GM19397 (cell line): ENCODE measurements around the gene TLCD4.
"Not testable (repeated sequence)": the region's sequence is repeated elsewhere in the genome, so short reads cannot be mapped to it uniquely, and the experiment has no call there.

Experiments used
- ATAC-seq: cut with Tn5 transposase; IDR thresholded peaks from one replicate; pipeline ENCODE4 v1.9.1; 2021; ENCODE audit warnings: mild to moderate bottlenecking, moderate library complexity; ENCODE audit not compliant: unreplicated experiment

Gene TLCD4

DNA sequence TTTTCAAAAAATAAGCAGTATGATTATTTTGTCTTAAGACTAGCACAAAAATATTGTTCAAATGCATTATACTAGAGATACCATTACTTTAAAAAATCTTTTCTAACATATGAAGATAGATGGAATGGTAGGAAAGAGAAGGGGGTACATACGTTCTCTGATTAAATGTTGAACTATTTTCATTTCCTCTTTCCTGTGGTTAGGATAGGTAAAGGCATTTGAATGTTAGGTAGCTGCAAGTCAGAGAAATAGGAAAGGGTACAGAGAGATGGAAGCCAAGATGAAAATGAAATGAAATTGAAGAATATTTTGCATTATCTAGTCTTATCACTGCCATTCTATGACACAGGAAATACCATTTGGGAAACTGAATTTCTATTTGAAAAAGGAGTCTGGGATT lies 28.3 kb downstream of the TLCD4 start:
- ATAC-seq, result no peak

DNA sequence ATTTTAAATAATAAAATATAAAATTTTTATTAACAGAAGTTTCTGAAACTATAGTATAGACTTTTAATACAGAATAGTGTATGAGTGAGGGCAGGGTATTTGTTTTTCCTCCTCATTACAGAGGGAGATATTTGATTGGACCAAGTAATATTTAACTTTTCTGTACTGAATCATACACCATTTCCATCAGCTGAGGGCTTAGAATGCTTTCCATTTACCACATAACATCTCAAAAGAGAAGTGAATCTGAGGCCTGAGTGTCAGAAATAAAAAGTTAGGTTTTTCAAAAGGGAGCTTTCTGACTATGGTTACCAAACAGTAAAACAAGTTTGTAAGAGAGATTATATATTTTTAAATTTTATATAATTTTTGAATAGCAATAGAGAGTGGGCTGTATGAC lies 29.5 kb downstream of the TLCD4 start:
- ATAC-seq, result no peak

DNA sequence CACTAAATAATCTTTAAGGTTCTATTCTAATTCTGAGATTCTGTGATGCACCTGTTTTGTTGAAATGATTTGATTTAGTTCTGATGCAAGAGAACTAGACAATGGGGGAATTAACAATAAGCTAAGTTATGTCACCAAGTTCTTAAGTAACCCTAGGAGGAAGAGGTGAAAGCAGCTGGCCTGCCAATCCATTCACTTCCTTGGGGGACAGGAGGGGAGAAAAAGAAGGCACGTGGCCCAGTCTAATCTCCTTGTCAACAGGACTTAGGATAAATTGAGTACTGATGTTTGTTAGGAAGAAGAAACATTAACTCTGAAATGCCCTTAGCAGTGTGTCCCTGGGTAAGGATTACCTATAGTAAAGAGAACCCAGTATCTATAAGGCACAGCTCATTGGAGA lies 36.9 kb downstream of the TLCD4 start:
- no peak for ATAC-seq

DNA sequence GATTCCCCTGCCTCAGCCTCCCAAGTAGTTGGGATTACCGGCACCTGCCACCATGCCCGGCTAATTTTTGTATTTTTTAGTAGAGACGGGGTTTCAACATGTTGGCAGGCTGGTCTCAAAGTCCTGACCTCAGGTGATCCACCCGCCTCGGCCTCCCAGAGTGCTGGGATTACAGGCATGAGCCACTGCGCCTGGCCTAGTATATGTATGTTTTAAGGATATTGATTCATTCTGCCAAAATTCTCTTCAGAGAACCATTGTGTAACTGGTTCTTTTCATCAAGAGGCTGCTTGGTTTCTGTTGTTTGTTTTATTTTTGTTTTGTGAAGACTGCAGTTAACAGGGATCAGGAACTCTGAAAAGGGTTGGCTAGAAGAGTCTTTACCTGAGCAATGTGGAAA lies 48.4 kb downstream of the TLCD4 start:
- not testable (repeated sequence) for ATAC-seq
